Activated CD8-positive, alpha-beta memory T cell treated with anti-CD3 and anti-CD28 coated beads for 4 hours (primary cell): Measurements from ENCODE around the gene IQSEC1.

Source experiments
- DNase-seq, 2 donors: peaks; one replicate each; pipeline ENCODE4 v3.0.0-alpha.2; 2020; ENCODE audit warnings: low read depth in 2 of 2

The IQSEC1 gene

GRCh38 chr3:13002398-13003124 lies 70.7 kb downstream of the IQSEC1 start:
- DNase-seq = no peak

GRCh38 chr3:12999147-13000140 lies 73.8 kb downstream of the IQSEC1 start:
- no peak for DNase-seq

- DNase-seq = no peak
These were observed 74.6 kb downstream of the IQSEC1 start for GRCh38 chr3:12998648-12999047.

- no peak for DNase-seq
These were observed 75.8 kb downstream of the IQSEC1 start for GRCh38 chr3:12997387-12997786.

- no peak for DNase-seq
These were observed 77.1 kb downstream of the IQSEC1 start for GRCh38 chr3:12996181-12996506.

GRCh38 chr3:12995389-12996180 lies 77.6 kb downstream of the IQSEC1 start:
- no peak for DNase-seq

- DNase-seq = peak; percentile 65 to 75
These were observed 78.4 kb downstream of the IQSEC1 start for GRCh38 chr3:12994607-12995388.

- DNase-seq = no peak
These were observed 78.9 kb downstream of the IQSEC1 start for GRCh38 chr3:12994357-12994606.

GRCh38 chr3:12993517-12994356 lies 79.5 kb downstream of the IQSEC1 start:
- DNase-seq = no peak

GRCh38 chr3:12992629-12993516 lies 80.4 kb downstream of the IQSEC1 start:
- no peak for DNase-seq

- no peak for DNase-seq
These were observed 81.4 kb downstream of the IQSEC1 start for GRCh38 chr3:12991861-12992281.

GRCh38 chr3:12991481-12991837 lies 81.8 kb downstream of the IQSEC1 start:
- no peak for DNase-seq

- DNase-seq = no peak
These were observed 82.3 kb downstream of the IQSEC1 start for GRCh38 chr3:12990781-12991480.

GRCh38 chr3:12990306-12990705 lies 82.9 kb downstream of the IQSEC1 start:
- DNase-seq = no peak

- no peak for DNase-seq
These were observed 84.3 kb downstream of the IQSEC1 start for GRCh38 chr3:12988728-12989454.

GRCh38 chr3:12987602-12988001 lies 85.6 kb downstream of the IQSEC1 start:
- DNase-seq = no peak

GRCh38 chr3:12986986-12987385 lies 86.2 kb downstream of the IQSEC1 start:
- DNase-seq = no peak

- no peak for DNase-seq
These were observed 86.7 kb downstream of the IQSEC1 start for GRCh38 chr3:12986521-12986920.
